ENCODE measurements around the gene FUT3. TPM values are rescaled to one million over a fixed set of nuclear protein-coding genes. Genes with fewer than 3 reads are reported as not detected.

The FUT3 gene
- total RNA-seq, 4 donors from 2014 or later: 0.76 to 3.8 (median 1.9) TPM

DNA sequence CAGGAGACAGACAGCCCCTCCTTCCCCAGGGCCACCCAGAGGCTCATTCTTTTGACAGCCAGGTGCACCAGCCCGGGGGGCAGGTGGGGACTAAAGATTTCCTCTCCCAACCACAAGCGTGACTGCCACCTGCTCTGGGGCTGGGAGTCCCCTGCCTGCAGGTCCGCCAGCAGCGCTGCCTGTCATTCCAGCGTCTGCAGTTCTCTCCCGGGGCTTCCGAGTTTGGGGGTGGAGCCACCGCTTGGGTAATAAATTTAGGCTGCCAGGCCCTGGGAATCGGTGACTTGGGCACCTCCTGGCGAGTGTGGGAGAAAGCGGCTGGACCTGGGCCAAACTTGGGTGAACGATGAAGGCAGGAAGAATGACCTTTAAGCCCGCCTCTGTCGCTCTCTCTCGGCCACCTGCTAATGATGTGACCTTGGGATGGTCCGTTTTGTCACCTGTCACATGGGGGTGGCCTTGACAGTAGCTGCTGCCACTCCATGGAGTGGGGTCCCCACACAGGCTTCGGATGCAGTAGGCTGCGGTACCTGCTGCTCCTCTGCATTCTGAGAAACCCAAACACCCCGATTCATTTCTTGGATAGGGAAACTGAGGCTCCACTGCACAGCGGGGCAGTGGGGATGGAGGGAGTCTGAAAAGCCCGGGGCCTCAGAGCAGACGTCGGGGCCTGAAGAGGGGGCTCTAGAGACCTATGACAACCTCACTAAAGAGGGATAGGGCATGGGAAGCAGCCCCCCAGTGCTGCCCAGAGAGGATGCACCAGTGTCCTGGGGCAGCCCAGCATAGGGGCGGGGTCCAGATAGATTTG, 24.5 kb downstream of the FUT3 start:
- no peak overlapping the region for H3K4me3 ChIP-seq (ENCODE audit: low read depth, poor library complexity, severe bottlenecking)
- intact Hi-C loops (cut with DNase I; ENCODE audit: low total_unique reads): no loop called here
- DNase-seq (ENCODE audit: low spot score in 2 of 2): peak in 1 of 2 donors; percentile 90
- TF ChIP-seq POLR2A (IDR thresholded peaks at IDR 0.05) (no peak), CTCF (IDR thresholded peaks at IDR 0.05) (peak in 1 of 3 donors; percentile 26)
- 23 to 33% methylated on average over 12 to 24 of the region's 24 CpGs for WGBS, 2 donors

DNA sequence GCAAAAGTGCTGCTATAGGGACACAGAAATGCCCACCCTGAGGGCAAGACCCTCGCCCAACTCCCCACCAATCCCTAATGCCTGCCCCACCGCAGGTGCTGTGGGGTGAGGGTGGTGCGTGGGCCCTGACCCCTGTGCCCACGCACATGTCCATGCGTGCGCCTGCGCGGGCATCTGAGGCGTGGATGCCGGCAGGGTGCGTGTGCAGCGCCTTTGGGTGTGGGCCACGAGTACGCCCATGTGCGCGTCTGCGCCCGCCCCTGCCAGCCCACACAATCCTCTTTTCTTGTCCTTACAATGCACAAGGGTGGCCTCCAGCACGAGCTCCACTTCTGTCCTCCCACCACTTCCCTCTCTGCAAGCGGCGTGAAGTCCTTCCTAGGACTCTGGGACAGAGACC, 26.1 kb downstream of the FUT3 start:
- no peak overlapping the region for H3K4me3 ChIP-seq (ENCODE audit: low read depth, poor library complexity, severe bottlenecking)
- intact Hi-C loops (cut with DNase I; ENCODE audit: low total_unique reads): no loop called here
- DNase-seq (ENCODE audit: low spot score in 2 of 2): no peak
- TF ChIP-seq POLR2A (IDR thresholded peaks at IDR 0.05) (no peak), CTCF (IDR thresholded peaks at IDR 0.05) (no peak)
- WGBS, 2 donors: 49 to 53% methylated on average over 19 to 21 of the region's 21 CpGs

- intact Hi-C loops (cut with DNase I; ENCODE audit: low total_unique reads): no loop called here
- DNase-seq (ENCODE audit: low spot score in 2 of 2): no peak
- 76 to 80% methylated on average over 10 of the region's 10 CpGs for WGBS, 2 donors
- TF ChIP-seq POLR2A (IDR thresholded peaks at IDR 0.05) (no peak), CTCF (IDR thresholded peaks at IDR 0.05) (no peak)
- no peak overlapping the region for H3K4me3 ChIP-seq (ENCODE audit: low read depth, poor library complexity, severe bottlenecking)
Observed at GRCh38 chr19:5824751-5825150, 26.5 kb downstream of the FUT3 start.

DNA sequence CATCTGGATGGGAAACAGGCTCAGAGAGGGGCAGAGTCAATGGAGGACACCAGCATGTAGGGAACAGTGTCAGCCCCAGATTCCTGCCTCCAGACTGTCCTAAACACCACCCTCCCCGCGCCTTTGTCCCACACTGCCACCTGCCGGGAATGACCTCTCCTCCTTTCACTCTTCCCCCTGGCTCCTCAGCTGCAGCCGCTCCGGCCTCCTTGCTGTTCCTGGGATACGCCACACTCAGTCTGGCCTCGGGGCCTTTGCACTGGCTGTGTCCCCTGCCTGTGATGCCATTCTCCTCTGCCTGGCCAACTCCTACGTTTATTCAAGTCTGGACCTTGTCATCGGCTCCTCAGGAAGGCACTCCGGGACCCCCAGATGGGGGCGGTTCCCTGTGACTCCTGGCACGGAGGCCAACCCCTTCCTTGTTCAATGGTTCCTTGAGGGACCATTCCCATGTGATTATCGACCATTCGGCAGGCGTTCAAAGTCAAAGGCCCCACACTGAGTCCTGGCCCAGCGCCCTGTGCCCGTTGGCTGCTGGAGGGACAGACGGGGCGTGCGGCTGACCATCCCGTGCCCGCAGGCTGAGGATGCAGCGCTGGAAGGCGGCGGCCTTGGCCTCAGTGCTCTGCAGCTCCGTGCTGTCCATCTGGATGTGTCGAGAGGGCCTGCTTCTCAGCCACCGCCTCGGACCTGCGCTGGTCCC, 27.5 kb downstream of the FUT3 start:
- intact Hi-C loops (cut with DNase I; ENCODE audit: low total_unique reads): no loop called here
- WGBS, 2 donors: 77 to 78% methylated on average over 25 to 30 of the region's 30 CpGs
- DNase-seq (ENCODE audit: low spot score in 2 of 2): no peak
- H3K4me3 ChIP-seq (ENCODE audit: low read depth, poor library complexity, severe bottlenecking): no peak overlapping the region
- TF ChIP-seq POLR2A (IDR thresholded peaks at IDR 0.05) (no peak), CTCF (IDR thresholded peaks at IDR 0.05) (no peak)

DNA sequence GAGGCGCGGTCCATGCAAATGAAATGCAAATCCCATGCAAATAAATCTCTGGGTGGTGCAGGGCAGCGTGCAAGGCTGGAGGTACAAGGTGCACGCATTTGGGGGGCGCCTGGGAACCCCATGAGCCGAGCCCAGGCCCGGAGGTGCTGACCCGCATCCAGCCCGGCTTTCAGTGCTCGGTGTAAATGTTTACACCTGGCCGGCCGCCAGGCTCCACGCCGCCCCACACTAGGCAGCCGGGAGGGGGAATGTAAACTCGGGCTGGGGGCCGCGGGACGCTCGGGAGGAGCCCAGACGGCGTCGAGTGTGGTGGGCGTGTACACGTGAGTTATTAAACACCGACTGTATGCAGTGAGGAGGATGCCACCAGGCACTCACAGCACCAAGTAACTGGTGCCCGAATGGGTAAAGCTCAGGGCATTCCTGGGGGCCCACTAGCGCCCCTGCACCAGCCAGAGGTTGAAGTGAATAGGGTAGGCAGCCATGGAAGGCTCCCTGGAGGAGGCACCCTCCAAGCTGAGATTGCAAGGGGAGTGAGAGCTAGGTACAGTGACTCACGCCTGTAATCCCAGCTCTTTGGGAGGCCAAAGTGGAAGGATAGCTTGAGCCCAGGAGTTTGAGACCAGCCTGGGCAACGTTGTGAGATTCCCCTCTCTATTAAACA, 28.9 kb downstream of the FUT3 start:
- intact Hi-C loops (cut with DNase I; ENCODE audit: low total_unique reads): no loop called here
- 49 to 58% methylated on average over 29 to 30 of the region's 30 CpGs for WGBS, 2 donors
- TF ChIP-seq CTCF (IDR thresholded peaks at IDR 0.05) (no peak), POLR2A (IDR thresholded peaks at IDR 0.05) (no peak)
- no peak overlapping the region for H3K4me3 ChIP-seq (ENCODE audit: low read depth, poor library complexity, severe bottlenecking)
- no peak for DNase-seq (ENCODE audit: low spot score in 2 of 2)

All from lower leg skin (tissue), 4 donors.